NCI-H510A treated with DMSO at 0.1 percent for 48 hours (cell line): ENCODE measurements around the gene MVB12A.
A peak's percentile ranks its signal among the peaks of the same experiment; 100 is the strongest.

ENCODE experiments used
- DNase-seq: peaks from one replicate; lab custom pipeline; 2025; lab: John Stamatoyannopoulos, UW

Gene MVB12A

GRCh38 chr19:17445526-17446165 is 25.8 kb downstream of the MVB12A start:
- no peak for DNase-seq

GRCh38 chr19:17447704-17448130 is 27.9 kb downstream of the MVB12A start:
- no peak for DNase-seq

- no peak for DNase-seq
These were observed 28.5 kb downstream of the MVB12A start, which contains the start of gene TMEM221 for GRCh38 chr19:17448131-17448967. TSS of gene TMEM221 (minus strand) at chr19:17448668. CDS start at chr19:17448462, 206 bp downstream.

GRCh38 chr19:17450264-17451075 is 30.6 kb downstream of the MVB12A start:
- no peak for DNase-seq

GRCh38 chr19:17451820-17452219 is 32.0 kb downstream of the MVB12A start:
- DNase-seq = no peak

- no peak for DNase-seq
These were observed 34.8 kb downstream of the MVB12A start for GRCh38 chr19:17454576-17455071.

GRCh38 chr19:17455308-17456123 is 35.7 kb downstream of the MVB12A start:
- no peak for DNase-seq

- DNase-seq = no peak
These were observed 36.3 kb downstream of the MVB12A start for GRCh38 chr19:17456127-17456526.

GRCh38 chr19:17457616-17458015 is 37.8 kb downstream of the MVB12A start:
- DNase-seq = no peak

- no peak for DNase-seq
These were observed 39.1 kb downstream of the MVB12A start for GRCh38 chr19:17458970-17459369.

- DNase-seq = no peak
These were observed 40.8 kb downstream of the MVB12A start, which contains the start of gene NXNL1 for GRCh38 chr19:17460372-17461230. TSS of gene NXNL1 (minus strand) at chr19:17460926. CDS start at chr19:17460869, 57 bp downstream.

- DNase-seq = no peak
These were observed 46.6 kb downstream of the MVB12A start for GRCh38 chr19:17466487-17466850.

GRCh38 chr19:17467471-17468301 is 47.8 kb downstream of the MVB12A start:
- no peak for DNase-seq

- no peak for DNase-seq
These were observed 48.6 kb downstream of the MVB12A start for GRCh38 chr19:17468302-17469091.

- DNase-seq = peak; percentile 36
These were observed 49.2 kb downstream of the MVB12A start for GRCh38 chr19:17469092-17469480.

- peak; percentile 95 for DNase-seq
These were observed 49.7 kb downstream of the MVB12A start for GRCh38 chr19:17469481-17470067.

- peak; percentile 95 for DNase-seq
These were observed 50.4 kb downstream of the MVB12A start, which contains the start of gene SLC27A1 for GRCh38 chr19:17470068-17470841. TSS of gene SLC27A1 (plus strand) at chr19:17470524. CDS start at chr19:17470541, 17 bp downstream.
